HL-60 (cell line): Measurements from ENCODE around the gene ZNF160.

ENCODE experiments used
- DNase-seq, 2 experiments: peaks; one replicate each; pipeline ENCODE4 v3.0.0-alpha.2; 2010 to 2020; ENCODE audit warnings: low read depth in 1 of 2, low spot score in 1 of 2
- H3K27ac ChIP-seq: fragments of 250-450 bp; sonication (Bioruptor Pico); replicated peaks from 2 replicates; pipeline ENCODE4 v1.5.1; 2020; ENCODE audit warnings: mild to moderate bottlenecking, moderate library complexity
- H3K27me3 ChIP-seq: fragments of 250-450 bp; sonication (Bioruptor Pico); 2 replicates; pipeline ENCODE4 v1.5.1; 2021; ENCODE audit warnings: mild to moderate bottlenecking, moderate library complexity; ENCODE audit not compliant: insufficient read depth, poor library complexity, severe bottlenecking
- H3K4me3 ChIP-seq: replicated peaks from 2 replicates; pipeline ENCODE4 v1.5.1; 2011; ENCODE audit warnings: mild to moderate bottlenecking, control low read depth, low read length; ENCODE audit not compliant: insufficient read depth
- GABPA ChIP-seq: IDR thresholded peaks from 2 replicates; pipeline ENCODE4 v1.6.1; 2012; ENCODE audit warnings: low read depth
- POLR2AphosphoS5 ChIP-seq: IDR thresholded peaks from 2 replicates; pipeline ENCODE4 v1.6.1; 2012; ENCODE audit warnings: low read depth
- SPI1 ChIP-seq: IDR thresholded peaks from 2 replicates; pipeline ENCODE4 v1.6.1; 2012; ENCODE audit warnings: low read depth, mild to moderate bottlenecking, borderline replicate concordance
- TF ChIP-seq, protein P1 (sequence below): IDR thresholded peaks from one replicate; pipeline ENCODE4 v1.5.1; 2011; ENCODE audit warnings: low read length, control low read depth, inconsistent platforms; ENCODE audit not compliant: insufficient read depth
- TF ChIP-seq, protein P2 (sequence below): IDR thresholded peaks from 2 replicates; pipeline ENCODE4 v1.6.1; 2012; ENCODE audit warnings: low read depth; ENCODE audit not compliant: insufficient replicate concordance

The ZNF160 gene

DNA sequence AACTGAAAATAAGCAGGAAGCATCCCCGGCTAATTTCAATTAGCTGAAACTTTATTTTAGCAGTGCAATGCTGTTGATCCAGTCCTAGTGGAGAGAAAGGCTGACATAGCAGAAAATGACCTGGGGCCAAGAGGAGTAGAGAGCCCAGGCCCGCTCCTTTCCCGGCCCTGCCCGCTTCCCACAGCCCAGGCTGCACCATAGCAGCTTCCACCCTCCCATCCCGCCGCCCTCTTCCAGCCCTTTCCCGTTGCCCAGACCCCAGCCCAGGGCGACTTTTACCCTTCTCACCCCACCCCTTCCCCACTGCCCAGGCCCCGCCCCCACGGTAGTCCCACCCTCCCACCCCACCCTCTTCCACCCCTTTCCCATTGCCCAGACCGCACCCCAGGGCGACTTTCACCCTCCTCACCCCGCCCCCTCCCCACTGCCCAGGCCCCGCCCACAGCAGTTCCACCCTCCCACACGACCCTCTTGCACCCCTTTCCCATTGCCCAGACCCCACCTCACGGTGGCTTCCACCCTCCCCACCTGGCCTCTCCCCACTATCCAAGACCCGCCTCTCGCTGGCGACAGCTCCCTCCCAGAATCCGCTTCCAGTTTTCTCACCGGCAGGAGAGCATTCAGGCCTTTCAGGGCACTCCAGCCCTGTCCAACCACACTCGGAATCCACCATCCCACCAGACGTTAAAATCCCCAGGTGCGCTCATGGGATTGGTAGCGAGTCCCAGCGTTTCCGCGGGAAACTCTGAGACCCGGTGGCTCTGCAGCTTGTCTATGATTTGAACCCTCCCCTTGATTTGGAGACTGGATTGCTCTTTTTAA is 8.3 kb downstream of the ZNF160 start:
- Histone ChIP-seq H3K4me3 (no peak overlapping the region), H3K27ac (no peak overlapping the region), H3K27me3 (no peaks in the 10 kb centered on the region)
- TF ChIP-seq, protein P1, sequence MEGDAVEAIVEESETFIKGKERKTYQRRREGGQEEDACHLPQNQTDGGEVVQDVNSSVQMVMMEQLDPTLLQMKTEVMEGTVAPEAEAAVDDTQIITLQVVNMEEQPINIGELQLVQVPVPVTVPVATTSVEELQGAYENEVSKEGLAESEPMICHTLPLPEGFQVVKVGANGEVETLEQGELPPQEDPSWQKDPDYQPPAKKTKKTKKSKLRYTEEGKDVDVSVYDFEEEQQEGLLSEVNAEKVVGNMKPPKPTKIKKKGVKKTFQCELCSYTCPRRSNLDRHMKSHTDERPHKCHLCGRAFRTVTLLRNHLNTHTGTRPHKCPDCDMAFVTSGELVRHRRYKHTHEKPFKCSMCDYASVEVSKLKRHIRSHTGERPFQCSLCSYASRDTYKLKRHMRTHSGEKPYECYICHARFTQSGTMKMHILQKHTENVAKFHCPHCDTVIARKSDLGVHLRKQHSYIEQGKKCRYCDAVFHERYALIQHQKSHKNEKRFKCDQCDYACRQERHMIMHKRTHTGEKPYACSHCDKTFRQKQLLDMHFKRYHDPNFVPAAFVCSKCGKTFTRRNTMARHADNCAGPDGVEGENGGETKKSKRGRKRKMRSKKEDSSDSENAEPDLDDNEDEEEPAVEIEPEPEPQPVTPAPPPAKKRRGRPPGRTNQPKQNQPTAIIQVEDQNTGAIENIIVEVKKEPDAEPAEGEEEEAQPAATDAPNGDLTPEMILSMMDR, result no peak
- TF ChIP-seq SPI1, result no peak
- TF ChIP-seq GABPA, result no peak
- TF ChIP-seq, protein P2, sequence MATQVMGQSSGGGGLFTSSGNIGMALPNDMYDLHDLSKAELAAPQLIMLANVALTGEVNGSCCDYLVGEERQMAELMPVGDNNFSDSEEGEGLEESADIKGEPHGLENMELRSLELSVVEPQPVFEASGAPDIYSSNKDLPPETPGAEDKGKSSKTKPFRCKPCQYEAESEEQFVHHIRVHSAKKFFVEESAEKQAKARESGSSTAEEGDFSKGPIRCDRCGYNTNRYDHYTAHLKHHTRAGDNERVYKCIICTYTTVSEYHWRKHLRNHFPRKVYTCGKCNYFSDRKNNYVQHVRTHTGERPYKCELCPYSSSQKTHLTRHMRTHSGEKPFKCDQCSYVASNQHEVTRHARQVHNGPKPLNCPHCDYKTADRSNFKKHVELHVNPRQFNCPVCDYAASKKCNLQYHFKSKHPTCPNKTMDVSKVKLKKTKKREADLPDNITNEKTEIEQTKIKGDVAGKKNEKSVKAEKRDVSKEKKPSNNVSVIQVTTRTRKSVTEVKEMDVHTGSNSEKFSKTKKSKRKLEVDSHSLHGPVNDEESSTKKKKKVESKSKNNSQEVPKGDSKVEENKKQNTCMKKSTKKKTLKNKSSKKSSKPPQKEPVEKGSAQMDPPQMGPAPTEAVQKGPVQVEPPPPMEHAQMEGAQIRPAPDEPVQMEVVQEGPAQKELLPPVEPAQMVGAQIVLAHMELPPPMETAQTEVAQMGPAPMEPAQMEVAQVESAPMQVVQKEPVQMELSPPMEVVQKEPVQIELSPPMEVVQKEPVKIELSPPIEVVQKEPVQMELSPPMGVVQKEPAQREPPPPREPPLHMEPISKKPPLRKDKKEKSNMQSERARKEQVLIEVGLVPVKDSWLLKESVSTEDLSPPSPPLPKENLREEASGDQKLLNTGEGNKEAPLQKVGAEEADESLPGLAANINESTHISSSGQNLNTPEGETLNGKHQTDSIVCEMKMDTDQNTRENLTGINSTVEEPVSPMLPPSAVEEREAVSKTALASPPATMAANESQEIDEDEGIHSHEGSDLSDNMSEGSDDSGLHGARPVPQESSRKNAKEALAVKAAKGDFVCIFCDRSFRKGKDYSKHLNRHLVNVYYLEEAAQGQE, result no peak
- no peak for TF ChIP-seq POLR2AphosphoS5
- DNase-seq, result no peak

DNA sequence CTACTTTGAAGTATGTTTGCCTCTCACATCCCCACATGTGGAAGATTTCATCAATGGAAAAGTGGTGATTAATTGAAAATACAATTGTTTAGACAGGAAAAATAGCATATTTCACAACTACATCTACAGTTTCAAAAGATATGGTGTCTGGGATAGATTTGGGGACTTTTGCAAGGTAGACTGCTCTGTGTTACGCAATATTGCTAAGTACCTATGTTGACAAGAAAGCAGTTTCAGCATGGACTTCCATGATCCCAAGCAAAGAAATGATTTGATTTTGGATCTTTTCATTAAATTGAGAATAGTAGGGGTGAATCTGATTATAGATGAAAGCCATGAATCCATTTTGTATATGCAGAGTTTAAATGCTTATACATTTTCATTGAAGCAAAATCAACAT is 10.5 kb downstream of the ZNF160 start:
- no peak for TF ChIP-seq SPI1
- TF ChIP-seq, protein P2, result no peak
- no peak for TF ChIP-seq GABPA
- TF ChIP-seq POLR2AphosphoS5, result no peak
- TF ChIP-seq, protein P1, result no peak

DNA sequence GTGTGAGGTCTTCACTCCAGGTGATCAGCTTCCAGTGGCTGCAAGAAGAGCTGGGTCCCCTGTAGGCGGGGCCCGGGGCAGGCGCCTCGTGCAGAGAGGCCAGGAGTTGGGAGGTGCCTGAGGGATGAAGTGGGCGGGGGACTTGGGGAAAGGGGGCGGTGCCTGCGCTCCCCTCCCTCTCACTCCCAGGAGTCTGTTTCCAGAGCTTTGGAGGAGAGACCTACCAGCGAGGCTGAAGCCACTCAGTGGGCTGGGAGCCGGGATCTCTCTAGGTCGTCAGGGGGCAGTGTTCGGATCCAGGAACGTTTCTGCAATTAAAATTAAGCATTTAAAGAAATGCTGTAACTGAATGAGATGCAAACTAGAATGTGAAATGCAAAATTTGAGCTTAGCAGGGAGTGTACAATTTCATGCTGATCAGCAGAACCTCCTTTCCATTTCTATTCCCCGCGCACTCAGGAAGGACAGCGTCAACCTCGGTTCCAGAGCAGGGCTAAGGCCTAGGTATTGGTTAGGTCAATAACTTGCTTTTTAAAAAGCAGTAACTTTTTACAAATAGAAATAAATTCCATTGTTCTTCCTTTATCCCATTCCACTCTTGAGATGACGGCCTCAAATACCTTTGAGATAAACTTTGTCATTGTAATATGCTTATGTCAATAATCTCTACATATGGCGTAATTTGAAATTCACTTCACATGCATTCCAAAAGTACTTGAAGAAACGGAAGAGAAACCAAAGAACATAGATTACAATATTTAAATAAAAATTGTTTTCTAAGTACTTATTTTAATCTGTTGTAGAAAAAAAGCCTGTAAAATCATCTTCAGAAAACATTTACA is 11.6 kb downstream of the ZNF160 start:
- no peak for DNase-seq
- H3K27ac ChIP-seq, result no peak overlapping the region
- H3K27me3 ChIP-seq, result no peaks in the 10 kb centered on the region
- H3K4me3 ChIP-seq, result no peak overlapping the region
- TF ChIP-seq SPI1, result no peak
- no peak for TF ChIP-seq GABPA
- no peak for TF ChIP-seq POLR2AphosphoS5
- TF ChIP-seq, protein P2, result no peak
- TF ChIP-seq, protein P1, result no peak

More for the DNA sequence above, 10.5 kb downstream of the ZNF160 start:
- Histone ChIP-seq H3K4me3 (no peak overlapping the region), H3K27ac (no peak overlapping the region), H3K27me3 (no peaks in the 10 kb centered on the region)
- DNase-seq, result no peak
